Activated CD4-positive, alpha-beta T cell treated with anti-CD3 and anti-CD28 coated beads, Interleukin-10, Interleukin-2, amounts not matched to agents 100 ng/mL and 50 ng/mL, durations not matched to agents 16 hours and 8 hours (primary cell): ENCODE data around the gene CCER1.
"Not testable (repeated sequence)": the region's sequence is repeated elsewhere in the genome, so short reads cannot be mapped to it uniquely, and the experiment has no call there.

Source experiments
- DNase-seq: peaks from one replicate; pipeline ENCODE4 v3.0.0-alpha.2; 2020

The CCER1 gene

GRCh38 chr12:90954921-90955320, at the start of gene CCER1:
Gene CCER1, minus strand, starts transcription at chr12:90955176. Its CDS starts 434 bp downstream, at chr12:90954742.
- no peak for DNase-seq

GRCh38 chr12:91003737-91004136, 48.8 kb upstream of the CCER1 start:
- DNase-seq = no peak

DNA sequence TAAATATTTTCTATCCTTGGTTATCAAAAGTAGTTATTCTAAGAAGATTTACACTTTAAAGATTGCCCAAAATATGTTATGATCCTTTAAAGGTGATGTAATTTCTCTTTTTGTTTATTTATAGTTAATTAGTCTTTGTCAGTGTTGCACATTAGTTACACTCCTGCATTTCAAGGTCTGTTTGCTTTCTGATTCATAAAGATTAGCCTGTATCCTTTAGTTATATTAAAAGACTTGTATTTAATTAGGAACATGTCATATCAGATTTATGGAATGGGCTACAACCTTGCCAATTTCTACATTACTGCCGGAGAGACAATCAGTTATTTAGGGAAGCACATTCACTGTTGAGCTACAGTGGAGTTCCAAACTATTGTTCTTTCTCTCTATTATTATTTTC, 46.3 kb upstream of the CCER1 start:
- DNase-seq = no peak

DNA sequence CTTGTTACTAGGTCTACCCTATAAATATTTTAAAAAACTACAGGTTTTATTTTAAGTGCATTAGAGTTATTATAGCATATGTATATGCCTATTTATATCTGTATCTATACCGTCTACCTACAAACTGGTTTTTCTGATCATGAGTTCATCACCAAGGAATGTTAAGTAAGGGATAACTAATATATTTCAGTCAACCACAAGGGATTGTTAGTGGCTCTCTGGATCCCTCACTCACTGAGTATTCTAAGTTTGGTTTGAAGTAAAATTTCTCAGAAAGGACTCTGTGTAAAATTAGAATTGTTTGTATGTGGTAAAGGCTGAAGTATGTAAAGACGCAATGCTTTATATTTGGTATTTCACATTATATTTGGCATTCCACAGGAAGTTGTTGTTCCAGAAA, 45.0 kb upstream of the CCER1 start:
- no peak for DNase-seq

DNA sequence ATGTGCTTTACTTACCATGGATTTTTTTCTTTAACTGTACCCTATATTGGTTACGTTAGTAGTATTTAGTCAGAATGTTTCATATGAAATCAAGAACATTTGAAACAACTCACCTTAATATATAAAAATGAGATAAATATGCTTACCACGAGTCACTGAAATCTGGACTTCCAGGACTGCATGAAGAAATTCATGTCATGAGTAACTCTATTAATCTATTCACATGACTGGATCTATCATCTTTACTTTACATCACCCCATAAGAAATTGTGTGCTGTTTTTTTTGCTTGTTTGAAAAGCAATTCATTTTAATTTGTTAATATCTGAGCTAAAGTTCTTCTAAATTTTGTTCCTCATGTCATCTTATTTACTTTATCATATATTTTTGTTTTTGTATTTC, 44.6 kb upstream of the CCER1 start:
- DNase-seq = no peak

- DNase-seq = no peak
Measured at GRCh38 chr12:90995010-90995409, 40.0 kb upstream of the CCER1 start.

GRCh38 chr12:90991952-90992465, 37.0 kb upstream of the CCER1 start:
- no peak for DNase-seq

DNA sequence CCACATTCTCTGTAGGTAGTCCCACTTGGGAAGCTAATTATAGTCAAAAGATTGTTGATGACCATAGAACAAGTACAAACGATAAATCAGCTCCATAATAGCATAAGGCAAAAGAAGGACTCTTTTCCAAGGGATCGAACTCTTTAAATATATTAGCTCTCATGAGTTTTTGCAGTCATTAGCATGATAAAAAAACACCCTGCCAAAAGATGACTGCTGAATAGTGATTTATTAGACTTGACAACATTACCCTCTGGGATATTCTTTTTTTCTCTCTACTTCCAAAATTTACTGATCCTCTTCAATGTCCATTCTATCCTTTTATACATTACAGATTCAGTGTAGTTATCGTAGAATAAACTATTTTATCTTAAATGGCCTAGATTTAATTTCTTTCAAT, 35.6 kb upstream of the CCER1 start:
- DNase-seq = no peak

GRCh38 chr12:90989686-90990111, 34.7 kb upstream of the CCER1 start:
- no peak for DNase-seq

DNA sequence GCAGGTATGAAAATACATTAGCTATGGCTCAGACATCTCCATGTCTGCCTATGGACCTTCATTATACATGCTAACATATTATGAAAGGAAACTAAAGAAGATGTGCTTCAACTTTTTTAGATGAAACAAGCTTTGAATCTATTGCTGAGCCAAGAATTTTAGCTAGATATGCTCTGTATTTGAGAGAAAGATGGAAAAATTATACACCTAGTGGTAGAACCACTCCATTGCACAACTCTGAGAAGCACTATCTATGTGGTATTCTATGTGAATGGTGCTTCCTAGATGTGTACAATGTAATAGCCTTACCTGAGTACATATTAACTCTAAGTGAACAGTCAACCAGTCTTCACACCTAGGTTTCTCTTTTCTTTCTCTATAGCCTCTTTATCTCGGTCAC, 32.5 kb upstream of the CCER1 start:
- no peak for DNase-seq

- no peak for DNase-seq
Measured at GRCh38 chr12:90987101-90987500, 32.1 kb upstream of the CCER1 start.

- not testable (repeated sequence) for DNase-seq
Measured at GRCh38 chr12:90985331-90985730, 30.4 kb upstream of the CCER1 start.

DNA sequence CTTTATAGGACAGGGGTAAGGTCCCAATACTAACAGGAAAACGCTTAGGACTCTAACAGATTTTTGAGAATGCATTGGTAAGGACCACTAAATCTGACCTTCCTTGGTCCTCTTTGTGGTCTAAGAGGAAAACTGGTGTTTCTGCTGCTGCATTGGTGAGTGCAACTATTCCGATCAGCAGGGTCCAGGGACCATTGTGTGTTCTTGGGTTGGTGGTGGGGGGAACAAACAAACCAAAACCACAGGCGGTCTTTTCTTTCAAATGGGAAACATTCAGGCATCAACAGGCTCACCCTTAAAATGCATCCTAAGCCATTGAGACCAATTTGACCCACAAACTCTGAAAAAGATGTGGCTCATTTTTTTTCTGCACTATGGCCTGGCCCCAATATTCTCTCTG, 29.1 kb upstream of the CCER1 start:
- no peak for DNase-seq

DNA sequence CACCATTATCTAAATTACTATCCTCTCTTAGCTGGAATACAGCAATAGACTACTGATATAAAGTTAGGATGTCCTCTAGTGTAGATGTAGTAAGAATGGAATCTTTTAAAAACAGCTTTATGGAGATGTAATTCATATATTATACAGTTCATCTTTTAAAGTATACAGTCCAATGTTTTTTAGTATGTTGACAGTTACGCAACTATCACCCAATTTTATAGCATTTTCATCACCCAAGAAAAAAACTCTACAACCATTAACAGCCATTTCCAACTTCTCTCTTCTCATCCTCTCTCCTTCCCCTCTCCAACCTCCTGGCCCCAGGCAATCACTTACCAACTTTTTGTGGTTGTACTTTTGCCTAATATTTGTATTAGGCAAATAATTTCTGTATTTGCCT, 27.2 kb upstream of the CCER1 start:
- no peak for DNase-seq

DNA sequence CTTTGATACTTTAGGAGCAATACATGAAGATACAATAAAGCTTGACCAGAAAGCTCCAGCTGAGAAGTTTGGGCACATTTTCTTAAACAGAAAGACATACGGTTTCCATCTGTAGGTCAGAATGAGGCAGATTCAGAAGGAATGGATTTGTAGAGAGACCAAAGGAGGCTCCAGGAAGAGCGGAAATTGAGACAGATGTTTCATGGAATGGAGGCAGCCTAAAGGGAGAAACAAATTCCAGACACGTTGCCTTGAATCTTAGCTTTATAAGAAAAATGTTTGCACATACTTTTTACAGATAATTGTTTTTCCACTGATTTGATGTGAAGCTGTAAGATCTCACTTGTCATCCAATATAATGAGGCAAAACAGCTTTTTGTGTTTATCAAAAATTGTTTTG, 25.0 kb upstream of the CCER1 start:
- DNase-seq = no peak

DNA sequence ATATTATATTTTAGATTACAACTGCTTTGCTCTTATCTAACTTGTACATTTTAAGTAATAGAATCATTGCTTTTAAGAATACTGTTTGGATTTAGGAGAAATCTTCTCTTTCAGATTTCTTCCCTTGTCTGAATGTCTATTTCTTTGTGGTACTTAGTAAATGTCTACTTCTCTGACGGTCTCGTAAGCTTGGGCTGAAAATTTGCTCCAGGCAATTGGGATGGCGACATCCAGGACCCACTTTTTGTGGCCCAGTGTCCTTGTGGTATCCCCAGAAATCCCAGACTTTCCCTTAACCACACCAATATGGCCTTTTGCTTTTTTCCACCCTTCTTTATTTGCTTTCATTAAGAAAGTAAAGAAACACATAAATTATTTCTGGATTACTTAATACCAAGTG, 24.0 kb upstream of the CCER1 start:
- no peak for DNase-seq

DNA sequence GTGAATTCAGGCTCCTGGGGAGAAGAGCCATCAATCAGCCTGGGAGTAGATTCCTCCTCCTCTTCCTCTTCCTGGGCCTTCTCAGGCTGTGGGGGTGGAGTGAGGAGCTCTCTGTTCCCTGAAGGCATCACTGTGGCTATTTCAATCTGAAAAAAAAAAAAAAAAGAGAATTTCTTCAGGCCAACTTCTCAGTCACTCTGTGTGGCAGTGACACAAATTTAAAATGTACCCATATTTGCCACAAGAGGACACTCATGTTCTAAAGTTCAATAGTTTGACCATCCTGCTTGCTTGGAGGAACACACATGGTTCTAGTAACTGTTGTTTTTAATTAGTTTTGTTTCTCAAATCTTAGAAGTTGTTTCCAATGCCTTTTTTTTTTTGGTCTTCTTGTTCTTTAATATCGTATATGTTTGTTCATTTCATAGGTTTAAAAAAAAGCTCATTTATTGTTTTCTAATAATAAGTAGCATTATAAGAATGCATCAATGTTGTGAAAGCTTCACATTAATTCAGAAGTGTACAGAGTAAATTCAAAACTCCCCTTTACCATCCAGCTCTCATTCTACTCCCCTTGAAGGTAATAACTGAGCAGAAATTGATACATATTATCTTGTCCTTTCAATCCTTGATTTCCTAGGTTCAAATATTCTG, 23.3 kb upstream of the CCER1 start:
- DNase-seq = peak; percentile 33

GRCh38 chr12:90977224-90977623, 22.2 kb upstream of the CCER1 start:
- no peak for DNase-seq

DNA sequence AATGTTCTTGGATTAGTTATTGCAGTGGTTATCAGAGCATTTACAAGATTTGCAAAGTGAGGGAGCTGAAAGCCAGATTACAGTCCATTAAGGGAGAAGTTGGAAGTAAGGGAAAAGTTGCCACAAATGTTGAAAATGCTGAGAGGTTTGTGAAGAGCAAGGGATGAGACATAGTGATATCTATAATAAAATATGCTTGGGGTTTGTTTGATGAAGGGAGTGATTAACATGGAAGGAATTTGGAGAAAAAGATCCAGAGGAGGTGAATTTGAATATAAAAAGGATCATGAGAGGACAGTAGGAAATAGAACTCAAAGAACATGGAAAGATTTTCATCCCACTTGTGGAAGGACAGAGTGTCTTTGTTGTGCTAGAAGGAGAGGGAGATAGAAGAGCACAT, 19.3 kb upstream of the CCER1 start:
- no peak for DNase-seq

DNA sequence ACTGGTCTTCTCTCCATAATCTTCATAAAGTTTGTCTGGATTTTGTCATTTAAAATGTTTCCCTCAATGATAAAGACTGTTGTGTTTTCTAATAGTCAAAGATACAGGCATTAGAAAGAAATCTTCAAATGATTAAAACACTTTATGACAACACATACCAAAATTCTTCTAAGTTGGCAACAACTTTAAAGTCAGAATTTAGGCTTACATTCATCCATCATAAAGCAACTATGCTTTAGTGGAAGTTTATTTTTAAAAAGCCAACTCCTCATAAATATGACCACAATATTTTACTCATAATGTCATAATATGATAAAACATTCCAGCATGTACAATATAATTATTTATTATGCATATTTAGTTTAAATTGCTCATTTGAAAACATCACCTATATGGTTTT, 17.2 kb upstream of the CCER1 start:
- DNase-seq = no peak

GRCh38 chr12:90970911-90971310, 15.9 kb upstream of the CCER1 start:
- no peak for DNase-seq

DNA sequence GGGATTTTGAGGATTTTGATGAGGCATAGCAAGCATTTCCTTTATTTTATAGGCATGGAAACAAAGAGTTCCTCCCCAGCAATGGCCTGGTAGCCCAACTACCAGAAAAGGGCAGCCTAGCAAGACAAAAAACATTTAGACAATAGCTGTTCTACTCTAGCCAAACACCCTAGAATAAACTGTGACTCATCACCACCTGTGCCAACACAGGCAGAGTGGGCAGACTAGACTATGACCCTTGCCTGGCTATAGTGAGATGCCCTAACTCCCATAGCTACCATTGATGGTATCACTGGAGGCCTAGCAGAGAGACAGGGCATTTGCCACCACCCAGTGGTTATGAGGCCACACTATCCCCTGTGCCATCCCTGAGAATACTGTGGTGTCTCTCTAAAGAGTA, 15.5 kb upstream of the CCER1 start:
- no peak for DNase-seq

GRCh38 chr12:90969851-90970250, 14.9 kb upstream of the CCER1 start:
- no peak for DNase-seq

DNA sequence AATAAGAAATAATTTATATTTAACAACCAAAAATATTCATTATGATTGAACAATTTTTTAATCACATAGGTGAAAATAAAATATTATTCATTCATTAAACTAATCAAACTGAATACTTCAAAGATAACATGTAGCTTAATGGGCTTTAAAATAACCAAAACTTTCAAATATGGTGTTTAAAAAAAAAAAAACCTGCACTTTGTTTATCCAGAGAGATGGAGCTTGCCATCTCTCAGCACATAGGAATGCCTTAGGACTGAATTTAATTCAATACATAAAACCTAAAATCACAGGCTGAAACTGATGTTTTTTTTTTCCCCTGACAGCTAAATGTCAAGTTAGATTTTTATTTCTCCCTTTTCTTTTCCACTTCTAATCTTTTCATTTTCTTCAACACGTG, 14.4 kb upstream of the CCER1 start:
- DNase-seq = no peak

DNA sequence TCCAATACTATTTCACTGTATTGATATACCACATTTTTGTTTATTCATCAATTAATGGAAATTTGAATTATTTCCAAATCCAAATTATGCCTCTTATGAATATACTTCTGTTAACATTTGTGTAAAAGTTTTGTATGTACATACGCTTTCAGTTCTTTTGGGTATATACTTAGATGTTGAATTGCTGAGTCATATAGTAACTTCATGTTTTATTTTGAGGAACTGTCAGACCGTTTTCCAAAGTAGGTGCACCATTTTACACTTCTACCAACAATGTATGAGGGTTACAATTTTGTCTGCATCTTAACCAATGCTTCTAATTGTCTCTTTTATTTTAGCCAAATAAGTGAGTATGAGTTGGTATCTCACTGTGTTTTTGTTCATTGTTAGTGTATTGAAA, 10.2 kb upstream of the CCER1 start:
- no peak for DNase-seq
